HepG2 (cell line): Measurements from ENCODE around the gene ABHD2. TPM values are rescaled to one million over a fixed set of nuclear protein-coding genes. Genes with fewer than 3 reads are reported as not detected.

ENCODE experiments used
- ATAC-seq: fragments of 200-7000 bp; cut with Tn5 transposase; 3 replicates; pipeline ENCODE4 v1.9.1; 2020; ENCODE audit warnings: mild to moderate bottlenecking, moderate library complexity
- BruUV-seq: library from RNA; stranded (reverse); fragments of 400-500 nt; replicated peaks from 2 replicates; lab custom pipeline; 2021; lab: Mats Ljungman, UMichigan
- CTCF ChIA-PET: fragments of 300-600 bp; formaldehyde crosslinking; extraction: SDS; loops from one replicate; lab custom pipeline; 2021; ENCODE audit warnings: low total read pairs, inconsistent platforms, low intra/inter-chr PET ratio; lab: Yijun Ruan, JAX
- POLR2A ChIA-PET: fragments of 350-600 bp; sonication (Branson Sonifier 250); formaldehyde crosslinking; loops from one replicate; lab custom pipeline; 2020; ENCODE audit warnings: antibody characterized with exemption, inconsistent platforms; lab: Yijun Ruan, JAX
- DNase-seq: peaks from one replicate; pipeline ENCODE4 v3.0.0-alpha.2; 2015; ENCODE audit warnings: low spot score
- FAIRE-seq: peaks from 3 replicates; lab custom pipeline; 2011; peaks lifted over from hg19 to GRCh38; lab: Jason Lieb, UNC
- H2AFZ ChIP-seq: one replicate; pipeline ENCODE4 v1.6.1; 2011; ENCODE audit warnings: low read length, inconsistent platforms
- H3K27ac ChIP-seq: fragments of 300-600 bp; 3 replicates; pipeline ENCODE4 v1.8.0; 2011; ENCODE audit warnings: mixed run types, mild to moderate bottlenecking, mixed read lengths, low read length, inconsistent platforms; ENCODE audit not compliant: insufficient read depth; ENCODE audit errors: extremely low read length
- H3K27me3 ChIP-seq, 2 experiments: fragments of 200-600 bp in 1 of 2; 2 replicates in 1 of 2; 3 replicates in 1 of 2; pipeline versions ENCODE4 v1.6.0 to v1.8.0; 2011; ENCODE audit warnings: low read length in 2 of 2, mild to moderate bottlenecking in 2 of 2, moderate library complexity in 2 of 2, inconsistent platforms in 1 of 2; ENCODE audit not compliant: insufficient read depth in 2 of 2, control insufficient read depth in 1 of 2
- H3K36me3 ChIP-seq, 2 experiments: fragments of 200-600 bp in 1 of 2; replicated peaks in 1 of 2; 2 replicates in 1 of 2; 3 replicates in 1 of 2; pipeline versions ENCODE4 v1.5.1 to v1.8.0; 2011; ENCODE audit warnings: low read length in 2 of 2, inconsistent platforms in 1 of 2; ENCODE audit not compliant: insufficient read depth in 2 of 2, control insufficient read depth in 1 of 2
- H3K4me1 ChIP-seq: 2 replicates; pipeline ENCODE4 v1.5.1; 2012; ENCODE audit warnings: low read length, inconsistent platforms; ENCODE audit not compliant: insufficient read depth
- H3K4me2 ChIP-seq: 2 replicates; pipeline ENCODE4 v1.6.0; 2011; ENCODE audit warnings: low read depth, low read length, inconsistent platforms
- H3K4me3 ChIP-seq, 3 experiments: fragments of 200-600 bp in 1 of 3; sonication (generic), shearing (Covaris generic) in 1 of 3; replicated peaks in 1 of 3; 2 replicates each; pipeline ENCODE4 v1.5.1; 2011 to 2016; ENCODE audit warnings: low read length in 3 of 3, inconsistent platforms in 2 of 3, low read depth in 2 of 3, mild to moderate bottlenecking in 2 of 3, control low read depth in 1 of 3, mixed read lengths in 1 of 3; ENCODE audit not compliant: insufficient read depth in 1 of 3
- H3K79me2 ChIP-seq: one replicate; pipeline ENCODE4 v1.6.1; 2011; ENCODE audit warnings: low read length, inconsistent platforms; ENCODE audit not compliant: insufficient read depth
- H3K9ac ChIP-seq: 2 replicates; pipeline ENCODE4 v1.6.0; 2011; ENCODE audit warnings: mild to moderate bottlenecking, low read depth, low read length, inconsistent platforms; ENCODE audit not compliant: insufficient read depth
- H3K9me3 ChIP-seq: 2 replicates; pipeline ENCODE4 v1.5.1; 2012; ENCODE audit warnings: mild to moderate bottlenecking, low read length
- H4K20me1 ChIP-seq: 2 replicates; pipeline ENCODE4 v1.6.0; 2011; ENCODE audit warnings: inconsistent platforms, mild to moderate bottlenecking, low read length, moderate library complexity; ENCODE audit not compliant: insufficient read depth
- KDM3A ChIP-seq: IDR thresholded peaks from 2 replicates; pipeline ENCODE4 v1.6.1; 2018; ENCODE audit warnings: low read depth, missing compliant biosample characterization
- MTF2 ChIP-seq: sonication (generic); formaldehyde crosslinking; IDR thresholded peaks from 2 replicates; pipeline ENCODE4 v1.5.0; 2020; ENCODE audit warnings: missing genetic modification reagents, borderline replicate concordance
- RBAK ChIP-seq: sonication (generic); formaldehyde crosslinking; IDR thresholded peaks from 2 replicates; pipeline ENCODE4 v1.5.1; 2020; ENCODE audit warnings: mild to moderate bottlenecking, missing genetic modification reagents
- SIN3A ChIP-seq: IDR thresholded peaks from 2 replicates; pipeline ENCODE4 v1.6.1; 2011; ENCODE audit warnings: low read depth, mild to moderate bottlenecking, control low read depth, low read length, borderline replicate concordance
- SMAD9 ChIP-seq: sonication (generic); formaldehyde crosslinking; IDR thresholded peaks from 2 replicates; pipeline ENCODE4 v1.5.1; 2020; ENCODE audit warnings: mild to moderate bottlenecking, missing genetic modification reagents
- TOE1 ChIP-seq: sonication (generic); formaldehyde crosslinking; IDR thresholded peaks from 2 replicates; pipeline ENCODE4 v1.4.0; 2020; ENCODE audit warnings: mild to moderate bottlenecking, missing genetic modification reagents
- TOPORS ChIP-seq: sonication (generic); formaldehyde crosslinking; IDR thresholded peaks from 2 replicates; pipeline ENCODE4 v1.8.0; 2023; ENCODE audit warnings: mild to moderate bottlenecking, missing genetic modification reagents
- ZNF280B ChIP-seq: sonication (generic); formaldehyde crosslinking; IDR thresholded peaks from 2 replicates; pipeline ENCODE4 v1.5.0; 2020; ENCODE audit warnings: missing genetic modification reagents, mild to moderate bottlenecking, borderline replicate concordance
- ZNF530 ChIP-seq: sonication (generic); formaldehyde crosslinking; IDR thresholded peaks from 2 replicates; pipeline ENCODE4 v1.5.0; 2020; ENCODE audit warnings: low read depth, mild to moderate bottlenecking, missing genetic modification reagents
- ZNF557 ChIP-seq: sonication (generic); formaldehyde crosslinking; IDR thresholded peaks from 2 replicates; pipeline ENCODE4 v1.4.0; 2020; ENCODE audit warnings: missing genetic modification reagents
- ZNF776 ChIP-seq: sonication (generic); formaldehyde crosslinking; IDR thresholded peaks from 2 replicates; pipeline ENCODE4 v1.4.0; 2020; ENCODE audit warnings: mild to moderate bottlenecking, missing genetic modification reagents
- WGBS: methylation state at CpG from one replicate; pipeline ENCODE4 v1.1.6; 2017; ENCODE audit warnings: low lambda C conversion rate; 5-methylcytosine and 5-hydroxymethylcytosine counted together
- in situ Hi-C: cut with HindIII; loops from 2 replicates; pipeline ENCODE4 v1.10.0; 2017; ENCODE audit warnings: low pct_unique_long_range_greater_than_20kb; ENCODE audit not compliant: extremely low pct_ligation_motif_present
- intact Hi-C: fragments of 100-400 bp; cut with micrococcal nuclease; formaldehyde crosslinking; loops from one replicate; pipeline ENCODE4 v1.10.0; 2022; ENCODE audit not compliant: unreplicated experiment
- polyA plus RNA-seq, 8 experiments: library from polyadenylated mRNA; depleted of rRNA in 3 of 8; stranded (reverse) in 7 of 8; unstranded in 1 of 8; fragments of >200 nt; fragmentation: Illumina TruSeq in 4 of 8; extraction: Trizol in 4 of 8; gene quantifications; 2 replicates each; pipeline versions ENCODE4 v1.2.1 to v1.2.3, GENCODE V29; 2011 to 2016; ENCODE audit warnings: low read depth in 4 of 8, missing spikeins in 1 of 8, mixed read lengths in 1 of 8; ENCODE audit not compliant: insufficient read depth in 1 of 8
- total RNA-seq, 5 experiments: library from RNA; depleted of rRNA; stranded (reverse); fragments of >200 nt; fragmentation: Illumina TruSeq; extraction: Trizol; gene quantifications; 2 replicates each; pipeline ENCODE4 v1.2.3, GENCODE V29; 2016; ENCODE audit warnings: low read depth in 1 of 5
- TF ChIP-seq, protein P1 (sequence below): sonication (generic); formaldehyde crosslinking; IDR thresholded peaks from 2 replicates; pipeline ENCODE4 v1.8.1; 2023; ENCODE audit warnings: mild to moderate bottlenecking, moderate library complexity, missing genetic modification reagents

Gene ABHD2
- total and polyA plus RNA-seq, 2 of the 13 experiments (the other 11 are each of a cell fraction or from before 2014, with no cell fraction given) = 14.8 to 22.4 TPM

DNA sequence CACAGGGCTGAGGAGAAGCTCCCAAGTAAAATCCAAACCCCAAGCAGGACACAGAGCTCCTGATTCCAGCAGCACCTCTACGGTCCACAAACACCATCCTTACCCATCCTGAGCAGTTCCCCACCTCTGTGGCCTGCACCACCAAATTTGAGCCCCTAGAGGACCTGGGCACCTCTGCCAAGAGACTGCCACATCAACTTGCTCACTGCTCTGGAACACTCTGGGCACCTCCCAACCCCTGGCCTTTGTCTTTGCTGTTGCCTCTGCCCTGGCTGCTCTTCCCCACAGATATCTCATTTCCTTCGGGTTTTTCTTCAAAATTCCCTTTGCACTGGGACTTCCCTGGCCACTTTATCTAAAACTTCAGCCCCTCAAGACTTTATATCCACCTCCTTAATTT lies 127.4 kb downstream of the ABHD2 start:
- intact Hi-C loops (no loop called here), in situ Hi-C loops (no loop called here)
- Histone ChIP-seq H3K9me3 (no peaks in the 10 kb centered on the region), H3K36me3 (no peaks in the 10 kb centered on the region), H3K27ac (no peak overlapping the region), H3K4me2 (no peak overlapping the region), H3K27me3 (no peaks in the 10 kb centered on the region; a peak in 1 of 5 replicates), H3K9ac (no peak overlapping the region), H3K4me3 (no peak overlapping the region), H2AFZ (no peak overlapping the region), H3K79me2 (no peaks in the 10 kb centered on the region), H3K4me1 (no peaks in the 10 kb centered on the region), H4K20me1 (no peaks in the 10 kb centered on the region)
- TF ChIP-seq MTF2 (CRISPR knock-in tag) = no peak
- TF ChIP-seq RBAK (CRISPR knock-in tag) = no peak
- TF ChIP-seq SMAD9 = no peak
- TF ChIP-seq ZNF280B (CRISPR knock-in tag) = no peak
- no peak for TF ChIP-seq TOPORS
- no peak for TF ChIP-seq SIN3A
- no peak for TF ChIP-seq KDM3A
- TF ChIP-seq, protein P1, sequence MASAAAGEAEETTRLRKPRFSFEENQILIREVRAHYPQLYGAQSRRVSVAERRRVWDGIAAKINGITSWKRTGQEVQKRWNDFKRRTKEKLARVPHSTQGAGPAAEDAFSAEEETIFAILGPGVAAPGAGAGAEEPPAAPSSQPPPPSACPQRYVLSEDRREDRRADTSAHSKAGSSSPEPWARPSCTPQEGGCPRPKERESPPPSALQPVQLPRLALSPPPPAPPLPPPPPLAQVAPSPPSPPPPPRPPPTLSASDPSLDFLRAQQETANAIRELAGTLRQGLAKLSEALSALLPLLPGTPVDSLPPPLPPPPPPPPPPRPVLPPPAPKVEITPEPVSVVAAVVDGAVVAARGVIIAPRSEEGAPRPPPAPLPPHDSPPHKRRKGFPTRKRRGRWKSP (CRISPR knock-in tag) = no peak
- TF ChIP-seq TOE1 = no peak
- no peak for TF ChIP-seq ZNF776 (CRISPR knock-in tag)
- TF ChIP-seq ZNF530 = no peak
- TF ChIP-seq ZNF557 (CRISPR knock-in tag) = no peak
- FAIRE-seq = no peak
- BruUV-seq = no TSS peak
- WGBS = 0% methylated on average over 2 of the region's 2 CpGs
- no peak for ATAC-seq
- DNase-seq = no peak
- ChIA-PET POLR2A (no interaction called here), CTCF (no interaction called here)
